IPS-11a (cell line): ENCODE results near the gene CHM.
"Not testable (repeated sequence)": the region's sequence is repeated elsewhere in the genome, so short reads cannot be mapped to it uniquely, and the experiment has no call there.

Experiments used
- H3K4me3 ChIP-seq: one replicate; pipeline ENCODE4 v1.5.1; 2013; ENCODE audit warnings: low read depth, low read length, control low read depth

The CHM gene

GRCh38 chrX:85998954-85999353 lies 48.4 kb downstream of the CHM start:
- H3K4me3 ChIP-seq: no peak overlapping the region

- no peak overlapping the region for H3K4me3 ChIP-seq
Measured at GRCh38 chrX:85996555-85996954, 50.8 kb downstream of the CHM start.

- no peak overlapping the region for H3K4me3 ChIP-seq
Measured at GRCh38 chrX:85995641-85996040, 51.7 kb downstream of the CHM start.

- H3K4me3 ChIP-seq: no peak overlapping the region
Measured at GRCh38 chrX:85994797-85995196, 52.6 kb downstream of the CHM start.

DNA sequence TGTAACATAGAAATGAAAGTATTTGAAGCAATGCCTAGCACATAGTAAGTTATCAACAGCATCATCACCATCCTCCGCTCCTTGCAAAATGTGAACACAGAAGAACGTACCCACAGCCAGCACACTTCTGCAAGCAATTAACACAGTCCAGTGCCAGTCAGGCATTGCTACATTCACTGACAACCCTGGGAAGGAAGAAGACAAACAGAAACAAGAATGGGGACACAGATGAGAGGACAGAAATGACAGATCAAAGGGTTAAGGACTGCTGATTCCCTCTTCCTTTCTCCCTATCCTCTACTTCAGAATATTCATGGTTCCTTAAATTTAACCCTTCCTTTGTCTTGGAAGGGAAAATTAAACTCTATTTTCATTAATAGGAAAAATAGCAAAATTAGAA lies 53.1 kb downstream of the CHM start:
- no peak overlapping the region for H3K4me3 ChIP-seq

- H3K4me3 ChIP-seq: no peak overlapping the region
Measured at GRCh38 chrX:85993539-85994197, 53.7 kb downstream of the CHM start.

GRCh38 chrX:85992811-85993229 lies 54.5 kb downstream of the CHM start:
- H3K4me3 ChIP-seq: no peak overlapping the region

DNA sequence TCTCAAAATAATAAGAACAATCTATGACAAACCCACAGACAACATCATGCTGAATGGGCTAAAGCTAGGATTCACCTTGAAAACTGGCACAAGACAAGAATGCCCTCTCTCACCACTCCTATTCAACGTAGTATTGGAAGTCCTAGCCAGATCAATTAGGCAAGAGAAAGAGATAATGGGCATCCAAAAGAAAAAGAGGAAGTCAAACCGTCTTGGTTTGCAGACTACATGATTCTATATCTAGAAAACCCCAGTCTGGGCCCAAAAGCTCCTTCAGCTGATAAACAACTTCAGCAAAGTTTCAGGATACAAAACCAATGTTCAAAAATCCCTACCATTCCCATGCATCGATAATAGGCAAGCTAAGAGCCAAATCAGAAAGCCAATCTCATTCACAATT lies 59.0 kb downstream of the CHM start:
- no peak overlapping the region for H3K4me3 ChIP-seq

- no peak overlapping the region for H3K4me3 ChIP-seq
Measured at GRCh38 chrX:85980286-85980685, 67.1 kb downstream of the CHM start.

- H3K4me3 ChIP-seq: no peak overlapping the region
Measured at GRCh38 chrX:85977218-85977617, 70.1 kb downstream of the CHM start.

DNA sequence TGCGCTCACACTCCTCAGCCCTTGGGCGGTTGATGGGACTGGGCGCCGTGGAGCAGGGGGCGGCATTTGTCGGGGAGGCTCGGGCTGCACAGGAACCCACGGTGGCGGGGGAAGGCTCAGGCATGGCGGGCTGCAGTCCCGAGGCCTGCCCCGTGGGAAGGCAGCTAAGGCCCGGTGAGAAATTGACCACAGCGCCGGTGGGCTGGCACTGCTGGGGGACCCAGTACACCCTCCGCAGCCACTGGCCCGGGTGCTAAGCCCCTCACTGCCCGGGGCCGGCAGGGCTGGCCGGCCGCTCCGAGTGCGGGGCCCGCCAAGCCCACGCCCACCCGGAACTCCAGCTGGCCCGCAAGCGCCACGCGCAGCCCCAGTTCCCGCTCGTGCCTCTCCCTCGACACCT lies 75.0 kb downstream of the CHM start:
- not testable (repeated sequence) for H3K4me3 ChIP-seq

GRCh38 chrX:85964744-85965143 lies 82.6 kb downstream of the CHM start:
- H3K4me3 ChIP-seq: no peak overlapping the region

GRCh38 chrX:85963736-85964135 lies 83.6 kb downstream of the CHM start:
- H3K4me3 ChIP-seq: no peak overlapping the region

- no peak overlapping the region for H3K4me3 ChIP-seq
Measured at GRCh38 chrX:85955510-85955909, 91.8 kb downstream of the CHM start.

GRCh38 chrX:85944751-85945150 lies 102.6 kb downstream of the CHM start:
- not testable (repeated sequence) for H3K4me3 ChIP-seq

GRCh38 chrX:85941275-85941674 lies 106.1 kb downstream of the CHM start:
- H3K4me3 ChIP-seq: no peak overlapping the region

DNA sequence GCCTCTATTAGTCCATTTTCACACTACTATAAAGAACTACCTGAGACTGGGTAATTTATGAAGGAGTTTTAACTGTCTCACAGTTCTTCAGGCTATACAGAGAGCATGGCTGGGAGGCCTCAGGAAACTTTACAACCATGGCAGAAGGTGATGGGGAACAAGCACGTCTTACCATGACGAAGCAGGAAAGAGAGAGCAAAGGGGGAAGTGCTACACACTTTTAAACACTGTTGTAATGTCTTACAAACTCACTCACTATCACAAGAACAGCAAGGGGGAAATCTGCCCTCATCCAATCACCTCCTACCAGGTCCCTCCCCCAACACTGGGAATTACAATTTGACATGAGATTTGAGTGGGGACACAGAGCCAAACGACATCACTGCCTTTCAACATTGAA lies 107.4 kb downstream of the CHM start:
- not testable (repeated sequence) for H3K4me3 ChIP-seq

- H3K4me3 ChIP-seq: not testable (repeated sequence)
Measured at GRCh38 chrX:85934399-85934798, 113.0 kb downstream of the CHM start.

DNA sequence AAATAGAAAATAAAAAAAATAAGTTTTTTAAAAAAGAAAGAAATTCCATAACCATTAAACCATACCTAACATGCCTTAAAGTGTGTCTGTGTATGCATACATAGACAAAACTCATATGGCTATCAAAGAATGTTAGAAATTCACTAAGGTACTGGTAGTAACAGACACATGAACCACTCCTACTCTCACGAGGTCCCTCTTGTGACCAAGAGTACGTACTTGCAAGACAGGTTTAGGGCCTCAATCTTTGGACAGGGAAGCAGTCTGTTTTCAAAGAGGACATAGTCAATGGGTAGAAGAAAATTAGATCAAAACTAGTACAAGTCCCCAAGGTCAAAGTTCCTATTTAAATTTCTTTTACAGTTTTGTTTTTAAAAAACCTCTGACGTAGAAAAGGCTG lies 117.3 kb downstream of the CHM start:
- no peak overlapping the region for H3K4me3 ChIP-seq

DNA sequence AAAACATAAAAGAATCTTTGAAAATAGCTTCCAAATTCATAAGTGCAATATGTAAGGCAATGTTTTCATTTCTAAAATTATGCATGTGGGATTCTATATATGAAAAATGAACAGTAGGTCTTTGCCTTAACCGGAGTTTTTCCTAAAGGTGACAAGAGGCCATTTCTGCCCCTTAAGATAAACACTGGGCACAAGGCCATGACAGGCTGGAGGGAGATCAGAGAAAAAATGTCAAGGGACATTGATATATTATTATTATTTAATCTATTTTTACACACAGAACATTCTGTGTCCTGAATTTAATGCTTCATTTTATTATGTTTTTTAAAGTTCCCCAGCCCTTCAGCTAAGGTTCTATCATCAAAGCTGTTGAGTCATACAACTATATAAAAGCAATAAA lies 118.8 kb downstream of the CHM start:
- no peak overlapping the region for H3K4me3 ChIP-seq

GRCh38 chrX:85927740-85928139 lies 119.6 kb downstream of the CHM start:
- no peak overlapping the region for H3K4me3 ChIP-seq

DNA sequence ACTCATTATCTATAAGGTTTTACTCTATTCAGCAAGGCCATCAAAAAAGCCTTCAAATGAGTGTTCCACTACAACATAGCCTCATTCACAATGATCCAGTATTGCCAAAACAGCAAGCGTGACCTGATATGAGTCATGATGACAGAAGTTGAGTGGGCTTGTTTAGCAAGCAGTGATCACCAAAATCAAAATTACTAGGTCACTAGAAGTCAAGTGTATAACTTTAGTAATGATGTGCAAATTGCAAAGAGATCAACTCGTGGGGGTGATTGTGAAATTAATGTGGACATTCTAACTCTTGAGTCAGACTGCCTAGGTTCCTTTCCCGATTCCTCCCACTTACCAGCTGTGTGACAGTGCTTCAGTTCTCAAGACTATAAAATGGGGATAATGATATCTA lies 124.5 kb downstream of the CHM start:
- no peak overlapping the region for H3K4me3 ChIP-seq

DNA sequence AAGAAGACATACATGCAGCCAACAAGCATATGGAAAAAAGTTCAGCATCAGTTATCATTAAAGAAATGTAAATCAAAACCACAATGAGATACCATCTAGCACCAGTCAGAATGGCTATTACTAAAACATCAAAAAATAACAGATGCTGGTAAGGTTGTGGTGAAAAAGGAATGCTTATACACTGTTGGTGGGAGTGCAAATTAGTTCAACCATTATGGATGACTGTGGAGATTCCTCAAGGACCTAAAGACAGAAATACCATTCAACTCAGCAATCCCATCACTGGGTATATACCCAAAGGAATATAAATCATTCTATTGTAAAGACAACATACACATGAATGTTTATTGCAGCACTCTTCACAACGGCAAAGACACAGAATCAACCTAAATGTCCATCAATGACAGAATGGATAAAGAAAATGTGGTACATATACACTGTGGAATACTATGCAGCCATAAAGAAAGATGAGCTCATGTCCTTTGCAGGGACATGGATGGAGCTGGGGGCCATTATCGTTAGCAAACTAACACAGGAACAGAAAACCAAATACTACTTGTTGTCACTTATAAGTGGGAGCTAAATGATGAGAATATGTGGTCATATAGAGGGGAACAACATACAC lies 130.6 kb downstream of the CHM start:
- not testable (repeated sequence) for H3K4me3 ChIP-seq
